HG03342 (cell line): ENCODE results near the gene MMP25.

Experiments used
- ATAC-seq: cut with Tn5 transposase; IDR thresholded peaks from one replicate; pipeline ENCODE4 v1.9.1; 2021; ENCODE audit warnings: mild to moderate bottlenecking, moderate library complexity; ENCODE audit not compliant: unreplicated experiment

MMP25 gene

GRCh38 chr16:3089717-3090592 is 43.6 kb downstream of the MMP25 start:
- no peak for ATAC-seq

DNA sequence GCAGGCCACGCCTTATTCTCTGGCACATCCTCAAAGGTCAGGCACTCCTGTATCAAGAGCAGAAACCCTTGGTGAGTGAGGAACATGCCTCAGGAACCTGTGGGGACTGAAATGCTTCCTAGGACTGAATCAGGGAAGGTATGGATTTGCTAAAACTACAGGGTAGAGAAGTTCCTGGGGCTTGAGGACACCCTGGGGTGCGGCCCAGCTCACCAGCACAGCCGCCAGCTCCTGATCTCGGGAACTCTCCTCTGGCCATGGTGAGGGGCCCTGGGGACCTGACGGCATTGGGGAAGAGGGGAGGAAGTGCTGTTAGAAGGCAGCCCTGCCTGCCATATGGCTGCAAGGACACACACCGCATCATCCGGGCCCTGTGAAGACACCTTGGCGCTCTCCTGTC is 45.2 kb downstream of the MMP25 start:
- ATAC-seq, result no peak

DNA sequence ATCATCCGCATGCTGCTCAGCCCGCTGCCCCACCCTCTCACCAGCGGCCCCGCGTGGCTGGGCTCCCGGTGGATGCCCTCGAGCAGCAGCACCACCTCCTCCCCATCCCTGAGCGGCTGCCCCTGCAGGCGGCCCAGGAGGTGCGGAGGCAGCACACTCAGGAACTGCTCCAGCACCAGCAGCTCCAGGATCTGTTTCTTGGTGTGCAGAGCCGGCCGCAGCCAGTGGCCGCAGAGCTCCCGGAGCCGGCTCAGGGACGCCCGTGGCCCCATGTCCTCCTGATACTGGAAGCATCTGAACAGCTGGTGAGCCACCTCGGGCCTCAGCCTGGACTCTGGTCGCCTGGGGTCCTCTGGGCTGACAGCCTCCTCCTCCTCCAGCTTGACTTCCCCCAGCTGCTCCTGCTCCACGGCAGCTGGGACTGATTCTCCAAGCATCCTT is 46.2 kb downstream of the MMP25 start:
- no peak for ATAC-seq

DNA sequence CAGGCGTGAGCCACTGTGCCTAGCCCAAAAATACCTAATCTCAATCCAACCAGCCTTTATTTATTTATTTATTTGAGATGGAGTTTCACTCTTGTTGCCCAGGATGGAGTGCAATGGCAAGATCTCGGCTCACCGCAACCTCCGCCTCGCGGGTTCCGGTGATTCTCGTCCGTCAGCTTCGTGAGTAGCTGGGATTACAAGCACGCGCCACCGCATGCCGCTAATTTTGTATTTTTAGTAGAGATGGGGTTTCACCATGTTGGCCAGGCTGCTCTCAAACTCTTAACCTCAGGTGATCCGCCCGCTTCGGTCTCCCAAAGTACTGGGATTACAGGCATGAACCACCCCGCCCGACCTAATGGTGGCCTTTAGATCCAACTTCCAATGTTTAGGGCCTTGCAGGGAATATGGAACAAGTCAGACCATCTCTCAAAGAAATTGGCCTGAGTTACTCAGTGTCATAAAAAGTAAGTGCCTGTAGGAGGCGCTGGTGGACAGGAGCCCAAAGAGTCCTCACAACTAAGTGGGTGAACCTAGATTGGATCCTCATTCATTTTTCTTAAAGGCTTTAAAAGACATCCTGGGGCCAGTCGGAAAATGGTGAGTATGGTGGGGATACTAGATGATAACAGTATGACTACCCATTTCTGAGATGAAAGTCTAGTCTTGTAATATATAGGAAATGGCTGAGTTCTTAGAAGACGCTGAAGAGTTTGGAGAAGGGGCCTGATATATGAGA is 48.1 kb downstream of the MMP25 start:
- ATAC-seq, result no peak

GRCh38 chr16:3095869-3096268 is 49.5 kb downstream of the MMP25 start:
- peak; percentile 76 for ATAC-seq

- no peak for ATAC-seq
These were observed 50.0 kb downstream of the MMP25 start for GRCh38 chr16:3096362-3096761.

- ATAC-seq, result no peak
These were observed 50.9 kb downstream of the MMP25 start for GRCh38 chr16:3097266-3097665.

GRCh38 chr16:3098459-3099394 is 52.4 kb downstream of the MMP25 start, which contains the start of gene ZSCAN10:
TSS of gene ZSCAN10 (minus strand) at chr16:3099294. CDS start at chr16:3092937, 6,357 bp downstream.
- ATAC-seq, result no peak

- no peak for ATAC-seq
These were observed 53.0 kb downstream of the MMP25 start for GRCh38 chr16:3099395-3099731.

GRCh38 chr16:3099732-3100499 is 53.6 kb downstream of the MMP25 start:
- peak; percentile 56 for ATAC-seq

GRCh38 chr16:3101018-3101840 is 54.9 kb downstream of the MMP25 start:
- ATAC-seq, result no peak

- ATAC-seq, result no peak
These were observed 55.6 kb downstream of the MMP25 start for GRCh38 chr16:3101841-3102470.

- ATAC-seq, result peak; percentile 71
These were observed 60.0 kb downstream of the MMP25 start for GRCh38 chr16:3106205-3106928.
